ENCODE measurements around the gene IL17B.

The IL17B gene, protein sequence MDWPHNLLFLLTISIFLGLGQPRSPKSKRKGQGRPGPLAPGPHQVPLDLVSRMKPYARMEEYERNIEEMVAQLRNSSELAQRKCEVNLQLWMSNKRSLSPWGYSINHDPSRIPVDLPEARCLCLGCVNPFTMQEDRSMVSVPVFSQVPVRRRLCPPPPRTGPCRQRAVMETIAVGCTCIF

DNA sequence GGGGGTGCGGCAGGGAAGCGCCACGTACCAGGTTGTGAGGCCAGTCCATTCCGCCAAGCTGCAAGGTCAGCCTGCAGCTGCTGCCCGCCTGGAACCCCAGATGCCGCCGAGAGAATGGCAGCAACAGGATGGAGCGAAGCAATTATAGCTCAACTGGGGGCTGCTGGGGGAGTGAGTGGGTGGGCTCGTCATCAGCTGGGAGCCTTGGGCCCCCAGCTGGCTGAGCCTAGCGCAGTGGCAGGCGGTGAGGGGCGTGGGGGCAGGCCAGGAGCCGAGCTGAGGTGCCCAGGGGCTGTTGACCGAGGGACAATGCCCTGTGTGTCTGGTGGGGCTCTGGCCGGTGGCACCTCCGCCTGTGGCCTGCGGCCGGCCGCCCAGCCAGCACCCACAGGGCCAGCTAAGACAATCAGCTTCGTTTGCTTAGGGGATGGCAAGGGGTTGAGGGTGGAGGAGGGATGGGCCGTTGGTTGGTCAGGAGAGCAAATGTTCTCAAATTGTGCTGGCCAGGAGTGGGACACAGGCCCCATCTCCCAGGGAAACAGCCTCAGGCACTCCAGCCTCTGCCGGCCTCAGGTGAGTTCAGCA, at the start of gene IL17B:
IL17B (minus strand) TSS at position 116 of the 585 bp plus-strand sequence; CDS start at position 49, 67 bp downstream.
- DNase-seq (ENCODE audit: low read depth in 2 of 2): no peak

DNA sequence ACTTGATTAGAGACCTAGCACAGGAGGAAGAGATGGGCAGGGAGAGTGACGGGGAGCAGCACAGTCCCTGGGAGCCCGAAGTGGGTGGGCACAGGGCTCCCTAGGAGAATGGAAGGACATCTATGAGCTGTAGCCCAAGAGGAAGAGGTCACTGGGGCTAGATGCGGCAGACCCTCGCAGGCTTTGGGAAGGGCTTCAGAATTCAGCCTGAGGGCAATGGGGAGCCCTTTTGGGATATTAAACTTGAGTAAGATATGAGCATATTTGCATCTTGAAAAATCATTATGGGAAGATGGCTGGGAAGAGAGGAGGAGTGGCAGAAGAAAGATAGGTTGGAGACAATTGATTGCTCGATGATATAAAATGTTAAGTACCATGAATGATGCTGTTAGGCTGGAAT, 48.9 kb upstream of the IL17B start:
- DNase-seq (ENCODE audit: low read depth in 2 of 2): no peak

DNA sequence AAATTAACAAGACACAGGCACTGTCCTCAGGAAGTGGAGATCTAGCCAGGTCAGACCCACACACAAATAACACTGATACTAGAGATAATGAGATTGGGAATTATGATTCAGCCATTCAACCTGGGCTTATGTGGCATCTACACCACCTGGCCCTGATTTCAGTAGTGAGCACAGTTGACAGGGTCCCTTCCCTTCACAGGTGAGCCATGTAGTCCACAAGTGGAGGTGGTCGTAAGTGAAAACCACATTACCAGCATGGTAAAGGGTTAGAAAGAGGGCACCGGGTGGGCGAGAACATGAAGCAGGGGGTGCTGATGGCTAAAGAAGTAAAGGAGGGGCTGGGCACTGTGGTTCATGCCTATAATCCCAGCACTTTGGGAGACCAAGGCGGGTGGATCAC, 48.3 kb upstream of the IL17B start:
- no peak for DNase-seq (ENCODE audit: low read depth in 2 of 2)

DNA sequence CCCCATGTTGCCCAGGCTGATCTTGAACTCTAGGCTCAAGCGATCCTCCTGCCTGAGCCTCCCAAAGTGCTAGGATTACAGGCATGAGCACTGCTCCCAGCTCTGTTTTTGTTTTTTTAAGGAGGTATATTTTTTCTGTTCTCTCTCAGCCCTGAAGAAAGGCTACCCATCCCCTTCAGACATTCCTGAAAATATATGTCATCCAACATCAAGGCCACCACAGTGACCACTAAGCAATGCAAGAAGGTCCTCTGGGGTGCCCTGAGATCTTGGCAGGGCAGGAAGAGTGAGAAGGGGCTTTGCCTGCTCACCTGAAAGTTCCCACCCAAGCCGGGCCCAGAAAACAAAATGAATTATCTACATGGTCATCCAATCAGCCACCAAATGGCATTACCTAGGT, 47.8 kb upstream of the IL17B start:
- DNase-seq (ENCODE audit: low read depth in 2 of 2): no peak

DNA sequence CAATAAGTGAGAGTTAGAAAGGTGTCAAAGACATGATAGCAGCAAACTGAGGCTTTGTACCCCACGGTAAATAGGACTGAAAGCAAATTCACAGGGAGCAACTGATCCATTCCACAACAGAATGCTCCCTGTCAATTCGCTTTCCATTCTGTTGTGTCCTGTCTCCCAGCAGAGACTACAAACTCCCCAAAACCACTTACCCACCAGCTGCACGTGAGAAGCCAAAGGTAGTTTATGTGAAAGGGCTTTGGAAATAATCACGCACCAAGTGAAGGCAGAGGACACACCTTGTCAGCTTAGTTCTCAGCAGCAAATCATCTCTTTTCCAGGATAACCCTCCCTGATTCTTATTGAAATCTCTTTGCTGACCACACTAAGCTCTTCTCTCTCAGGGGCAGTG, 46.6 kb upstream of the IL17B start:
- DNase-seq (ENCODE audit: low read depth in 2 of 2): no peak

DNA sequence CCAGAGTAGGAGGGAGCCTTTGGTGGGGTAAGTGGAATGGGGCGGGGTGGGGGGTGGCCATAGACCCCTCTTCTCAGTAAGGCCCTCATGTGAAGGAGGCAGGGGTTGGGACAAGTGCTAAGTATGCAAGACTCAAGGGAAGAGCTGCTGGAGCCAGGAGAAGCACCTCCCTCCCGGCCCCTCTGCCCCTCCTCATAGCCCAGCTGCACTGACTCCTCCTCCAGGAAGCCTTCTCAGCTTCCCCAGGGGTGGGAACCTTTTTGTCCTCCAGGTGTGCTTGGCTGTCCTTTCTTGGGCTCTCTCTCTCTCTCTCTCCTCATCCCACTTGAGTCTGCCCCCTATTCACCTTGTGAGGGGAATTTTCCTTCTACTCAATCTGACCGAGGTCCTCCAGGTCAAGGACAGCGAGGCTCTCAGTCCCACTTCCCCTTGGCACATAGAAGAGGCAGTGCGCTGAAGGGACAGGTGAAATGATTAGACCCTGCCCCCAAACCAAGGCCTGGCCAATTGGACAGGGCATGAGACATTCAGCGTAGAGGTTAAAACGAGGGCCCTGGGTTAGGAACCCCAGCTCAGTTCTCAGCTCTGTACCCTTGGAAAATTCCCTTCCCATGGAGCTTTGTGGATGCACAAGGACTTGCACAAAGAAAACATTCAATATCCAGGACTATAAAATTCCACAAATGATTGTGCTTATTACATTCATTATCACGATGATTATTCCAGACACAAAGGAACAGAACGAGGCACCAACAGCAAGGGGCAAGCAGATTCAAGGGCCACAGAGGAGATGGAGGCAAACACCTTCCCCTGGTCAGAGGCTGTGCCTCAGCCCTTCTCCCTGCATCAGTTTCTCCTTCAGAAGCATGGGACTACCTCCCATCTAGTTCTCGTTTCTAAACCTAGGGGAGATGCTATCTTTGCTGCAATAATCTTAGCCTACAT, 45.6 kb upstream of the IL17B start:
- no peak for DNase-seq (ENCODE audit: low read depth in 2 of 2)

DNA sequence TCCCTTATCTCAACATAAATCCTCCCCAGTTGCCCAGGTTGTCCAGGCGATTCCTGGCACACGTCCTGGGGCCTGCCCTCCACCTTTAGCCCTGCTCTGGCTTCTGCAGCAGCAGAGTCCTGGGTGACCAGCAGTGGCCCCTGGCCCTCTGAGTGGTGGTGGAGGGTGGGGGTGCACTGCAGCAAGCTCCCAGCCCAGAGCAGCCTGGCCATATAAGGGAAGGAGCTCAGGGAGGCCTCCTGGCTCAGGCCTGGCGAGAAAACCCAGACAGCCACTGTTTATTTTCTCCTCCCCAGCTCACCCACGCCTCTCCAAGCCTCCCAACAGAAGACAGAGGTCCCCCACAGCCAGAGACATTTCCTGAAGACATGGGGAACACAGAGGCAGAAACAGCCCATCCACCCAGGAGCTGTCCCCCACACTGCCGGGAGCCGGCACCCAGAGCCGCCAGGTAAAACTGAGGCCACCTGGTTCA, 44.7 kb upstream of the IL17B start:
- DNase-seq (ENCODE audit: low read depth in 2 of 2): no peak

DNA sequence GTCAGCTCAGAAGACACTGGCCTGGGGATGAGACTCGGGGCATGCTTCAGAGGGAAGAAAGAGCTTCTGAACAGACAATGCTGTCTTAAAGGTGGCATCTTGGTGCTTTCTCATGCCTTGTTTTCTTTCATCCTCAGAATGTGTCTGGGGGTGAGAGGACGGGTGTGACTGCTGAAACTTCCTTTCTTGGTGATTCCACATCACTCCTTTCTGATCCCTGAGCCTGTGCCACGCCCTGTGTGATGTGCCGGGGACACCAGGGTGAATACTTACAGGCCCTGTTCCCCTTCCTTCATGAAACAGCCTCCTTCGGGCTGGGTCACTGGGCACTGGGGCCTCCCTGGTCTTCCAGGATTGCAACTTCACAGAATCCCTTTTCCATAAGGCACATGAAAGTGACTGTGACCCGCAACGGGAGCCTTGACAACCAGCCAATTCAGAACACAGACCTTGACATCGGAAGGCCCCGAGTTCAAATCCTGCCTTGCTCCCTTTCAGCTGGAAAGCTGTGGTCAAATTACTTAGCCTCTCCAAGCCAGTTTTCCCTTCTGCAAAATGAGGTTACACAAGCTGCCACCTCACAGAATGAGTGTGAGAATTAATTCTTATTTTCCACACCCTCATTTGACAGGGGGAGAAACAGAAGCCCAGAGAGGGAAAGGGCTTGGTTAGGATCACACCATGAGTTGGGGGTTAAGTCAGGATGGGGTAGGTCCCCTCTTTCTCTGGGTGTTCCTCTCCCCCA, 44.1 kb upstream of the IL17B start:
- DNase-seq (ENCODE audit: low read depth in 2 of 2): no peak

DNA sequence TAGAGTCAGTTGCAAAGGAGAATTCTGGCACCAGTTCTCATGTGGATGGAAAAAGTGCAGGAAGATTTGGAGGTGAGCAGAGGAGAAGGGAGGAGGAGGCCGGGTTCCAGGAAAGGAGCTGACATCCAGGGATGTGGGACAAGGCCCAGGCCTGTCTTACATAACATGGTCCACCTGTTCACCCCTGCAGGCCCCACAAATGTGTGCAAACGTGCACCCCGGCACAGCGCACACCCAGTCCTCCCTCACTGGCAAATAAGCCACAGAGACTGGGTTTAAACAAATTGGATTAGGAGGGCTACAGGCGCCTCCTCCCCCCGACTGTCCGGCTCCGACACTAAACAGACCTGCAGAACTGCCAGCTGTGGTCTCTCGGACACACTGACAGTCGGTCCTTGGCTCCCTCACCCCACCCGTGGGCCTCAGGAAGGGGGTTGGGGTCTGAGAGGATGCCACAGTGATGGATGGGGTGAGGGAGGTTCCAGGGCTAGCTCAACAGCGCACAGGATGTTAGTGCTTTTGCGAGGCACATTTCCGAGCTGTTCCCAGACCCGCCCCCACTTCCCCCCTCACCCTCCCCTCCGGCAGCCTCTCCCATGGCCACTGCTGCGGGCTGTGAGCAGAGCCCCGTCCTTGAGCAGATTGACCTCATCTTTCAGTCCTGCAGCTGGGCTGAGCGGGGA, 43.4 kb upstream of the IL17B start:
- no peak for DNase-seq (ENCODE audit: low read depth in 2 of 2)

DNA sequence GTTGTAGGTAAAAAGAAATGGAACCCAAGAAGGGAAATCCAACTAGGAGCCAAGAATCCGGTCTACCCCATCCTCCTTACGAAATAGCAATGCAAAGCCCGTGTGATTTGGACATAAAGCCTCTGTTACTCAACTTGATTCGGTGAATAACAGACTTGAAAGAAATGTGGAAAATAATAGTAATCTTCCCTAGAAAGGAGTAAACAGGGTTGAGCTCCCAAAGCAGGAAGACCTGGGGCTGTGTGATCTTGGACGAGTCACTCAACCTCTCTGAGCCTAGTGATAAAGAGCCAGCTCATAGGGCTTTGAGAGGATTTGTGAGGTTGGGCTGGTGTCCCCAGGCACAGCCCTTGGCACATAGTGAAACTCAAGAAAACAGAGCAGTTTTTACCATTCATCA, 42.7 kb upstream of the IL17B start:
- DNase-seq (ENCODE audit: low read depth in 2 of 2): no peak

DNA sequence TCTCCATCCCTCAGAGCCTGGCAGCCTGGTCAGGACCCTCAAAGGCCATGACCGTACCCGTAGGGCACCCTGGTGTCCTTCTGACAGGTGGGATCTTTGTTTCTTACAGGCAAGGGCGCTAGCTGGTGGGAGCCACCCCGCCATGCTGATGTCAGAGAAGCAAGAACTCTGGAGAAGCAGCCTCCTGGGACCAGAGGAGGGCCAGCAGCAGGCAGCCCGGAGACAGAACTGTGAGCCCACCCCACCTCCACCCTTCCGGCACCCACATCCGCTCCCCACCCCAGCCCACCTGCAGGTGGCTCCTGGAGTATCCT, 42.2 kb upstream of the IL17B start:
- no peak for DNase-seq (ENCODE audit: low read depth in 2 of 2)

DNA sequence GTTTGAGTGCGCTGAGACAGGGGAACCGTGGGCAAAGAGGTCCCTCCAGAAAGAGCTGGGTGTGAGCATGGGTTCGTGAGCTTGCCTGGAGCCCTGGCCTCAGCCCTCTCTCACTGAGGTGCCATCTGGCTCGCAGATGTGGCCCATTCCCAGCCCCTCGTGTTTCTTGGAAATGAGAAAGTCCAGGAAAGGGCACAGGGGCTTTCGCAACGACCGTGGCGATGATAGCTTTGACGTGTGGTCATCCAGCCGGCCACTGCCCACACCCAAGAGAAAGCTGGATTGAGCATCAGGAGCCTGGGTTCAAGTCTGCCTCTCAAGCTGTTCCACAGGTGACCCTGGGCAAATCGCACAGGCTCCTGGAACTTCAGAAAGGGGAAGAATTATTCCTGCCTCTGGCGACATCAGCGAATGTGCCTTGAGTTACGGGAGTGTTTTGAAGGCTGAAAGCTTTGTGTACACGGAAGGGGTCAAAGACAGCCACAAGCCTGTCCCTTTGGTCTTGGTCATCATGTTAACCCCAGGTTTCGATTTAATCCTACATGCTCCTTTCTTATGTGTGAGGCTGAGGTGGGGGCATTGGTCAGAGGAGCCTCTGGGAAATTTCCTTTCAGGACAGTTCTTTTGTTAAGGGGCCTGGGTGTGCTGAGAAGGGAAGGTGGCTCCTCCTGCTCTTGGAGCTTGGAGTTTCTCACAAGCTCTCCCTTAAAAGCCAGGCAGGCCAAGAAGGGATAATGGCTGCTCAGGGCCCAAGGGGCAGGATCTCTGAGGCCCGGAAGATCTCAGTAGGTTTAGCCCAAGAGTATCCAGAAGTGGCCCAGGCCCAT, 41.7 kb upstream of the IL17B start:
- DNase-seq (ENCODE audit: low read depth in 2 of 2): no peak

DNA sequence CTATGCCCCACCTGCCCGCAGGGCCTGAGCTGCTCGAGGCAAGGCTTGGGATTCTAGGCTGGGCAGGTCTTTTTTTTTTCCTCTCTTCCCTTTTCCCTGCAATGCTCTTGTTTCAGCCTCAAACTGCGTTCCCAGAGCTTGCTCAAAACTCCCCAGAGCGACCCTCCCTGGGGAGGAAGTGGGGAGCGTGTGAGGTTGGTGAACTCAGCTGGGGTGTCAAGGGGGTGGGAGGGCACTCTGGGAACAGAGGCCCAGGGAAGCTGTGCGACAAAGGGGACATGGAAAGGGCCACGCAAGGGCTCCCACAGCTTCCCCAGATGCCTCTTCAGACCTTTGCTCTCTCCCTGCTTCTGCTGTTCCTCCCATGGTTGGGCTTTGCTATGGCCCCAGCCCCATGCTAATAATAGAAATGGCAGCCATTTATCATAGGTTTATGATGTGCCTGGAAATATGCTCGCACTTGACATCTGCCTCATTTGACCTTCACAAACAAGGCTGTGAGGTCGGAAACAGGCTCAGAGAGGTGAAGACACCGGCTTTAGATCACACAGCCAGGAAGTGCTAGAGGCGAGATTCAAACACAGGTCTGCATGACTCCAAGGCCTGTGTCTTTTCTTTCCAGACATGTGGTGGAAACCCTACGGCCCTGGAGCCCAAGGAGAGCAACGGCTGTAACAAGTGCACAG, 40.9 kb upstream of the IL17B start:
- DNase-seq (ENCODE audit: low read depth in 2 of 2): no peak

DNA sequence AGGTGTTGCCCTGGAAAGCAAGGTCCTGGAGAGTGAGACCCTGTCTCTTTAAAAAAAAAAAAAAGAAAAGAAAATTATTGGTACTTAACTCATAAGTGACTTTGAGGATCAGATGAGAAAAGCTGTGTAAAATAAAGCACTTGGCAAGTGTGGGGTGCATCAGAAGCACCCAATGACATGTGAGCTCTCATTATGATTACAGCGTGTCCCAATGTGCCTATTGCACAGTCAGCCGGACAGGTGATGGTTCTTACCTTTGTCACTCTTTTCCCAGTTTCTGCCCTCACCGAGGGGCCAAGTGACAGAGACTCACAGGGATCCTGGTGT, 40.4 kb upstream of the IL17B start:
- DNase-seq (ENCODE audit: low read depth in 2 of 2): no peak

DNA sequence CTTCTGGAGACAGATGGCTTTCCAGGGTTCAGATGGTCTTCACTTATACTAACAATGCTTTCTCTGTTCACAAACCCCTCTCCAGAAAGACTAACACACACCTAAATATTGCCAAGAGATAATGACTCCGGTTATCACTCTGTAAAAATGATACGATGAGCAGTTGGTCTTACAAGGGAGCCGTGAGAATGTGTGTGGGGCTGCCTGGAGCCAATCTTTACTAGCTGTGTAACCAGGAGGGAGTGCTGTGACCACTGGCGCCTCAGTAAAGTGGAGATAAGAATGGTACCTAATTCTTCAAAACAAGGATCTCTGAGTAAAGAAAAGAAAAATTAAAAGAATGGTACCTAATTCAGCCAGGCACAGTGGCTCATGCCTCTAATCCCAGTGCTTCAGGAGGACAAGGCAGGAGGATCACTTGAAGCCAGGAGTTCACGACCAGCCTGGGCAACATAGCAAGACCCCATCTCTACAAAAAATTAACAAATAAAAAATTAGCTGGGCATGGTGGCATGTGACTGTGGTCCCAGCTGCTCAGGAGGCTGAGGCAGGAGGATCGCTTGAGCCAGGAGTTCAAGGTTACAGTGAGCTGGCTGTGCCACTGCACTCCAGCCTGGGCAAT, 39.9 kb upstream of the IL17B start:
- no peak for DNase-seq (ENCODE audit: low read depth in 2 of 2)

DNA sequence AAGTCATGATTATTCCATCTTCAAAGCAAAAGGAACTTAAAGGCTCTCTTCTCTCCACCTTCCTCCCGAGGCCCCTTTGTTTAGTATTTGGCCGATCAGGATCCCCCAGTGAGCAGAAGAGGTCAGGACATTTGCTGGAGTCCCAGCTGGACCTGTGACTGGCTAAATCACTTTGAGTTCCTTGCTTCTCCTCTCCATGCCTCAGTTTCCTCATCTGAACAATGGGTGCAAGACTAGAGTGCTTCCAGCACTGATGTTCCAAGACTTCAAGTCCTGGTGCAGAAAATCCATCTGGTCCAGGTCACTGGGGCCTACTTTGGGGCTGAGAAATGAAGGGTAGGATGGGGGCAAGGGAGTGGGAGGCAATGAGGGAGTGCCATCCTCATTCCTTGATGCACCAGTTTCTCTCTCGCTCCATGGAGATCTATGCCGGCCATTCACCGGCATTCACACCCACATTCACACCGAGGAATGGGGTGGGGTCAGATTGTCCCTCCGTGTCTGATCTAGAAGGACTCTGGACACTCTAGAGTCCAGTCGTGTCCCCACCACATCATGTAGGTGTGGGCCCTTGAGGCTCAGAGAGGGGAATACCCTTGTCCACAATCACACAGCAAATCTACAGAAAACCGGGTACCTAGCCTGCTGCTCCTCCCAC, 38.7 kb upstream of the IL17B start:
- DNase-seq (ENCODE audit: low read depth in 2 of 2): no peak

DNA sequence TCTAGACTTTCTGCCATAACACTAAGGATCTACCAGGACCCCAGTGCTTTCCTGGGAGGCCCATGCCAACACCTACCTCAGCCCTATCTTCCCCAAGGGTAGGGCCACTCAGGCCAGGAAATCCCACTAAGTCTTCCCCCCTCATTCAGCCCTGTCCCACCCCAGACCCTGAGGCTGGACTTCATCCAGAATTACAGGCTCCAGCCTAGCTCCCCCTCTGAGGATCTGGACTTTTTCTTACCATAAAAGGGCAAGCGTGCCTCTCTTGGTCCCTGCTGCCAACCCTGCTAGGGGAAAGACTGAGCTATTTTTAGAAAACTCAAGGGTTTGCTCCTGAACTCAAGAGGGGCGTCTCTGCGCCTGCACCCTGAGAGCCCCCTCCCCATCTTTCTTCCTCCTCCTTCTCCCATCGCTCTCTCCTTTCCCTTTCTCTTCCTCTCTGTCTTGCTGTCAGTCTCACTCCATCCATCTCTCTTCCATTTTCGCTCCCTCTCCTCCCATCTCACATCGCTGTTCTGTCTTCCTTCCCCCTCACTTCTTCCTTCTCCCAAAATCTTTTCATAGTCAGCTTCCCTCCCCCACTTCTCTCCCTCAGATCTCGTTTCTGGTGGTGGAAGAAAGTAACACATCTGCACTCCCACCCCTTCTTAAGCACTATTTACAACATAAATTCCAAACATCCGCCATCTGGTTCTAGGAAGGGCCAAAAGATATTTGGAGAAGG, 38.1 kb upstream of the IL17B start:
- no peak for DNase-seq (ENCODE audit: low read depth in 2 of 2)

DNA sequence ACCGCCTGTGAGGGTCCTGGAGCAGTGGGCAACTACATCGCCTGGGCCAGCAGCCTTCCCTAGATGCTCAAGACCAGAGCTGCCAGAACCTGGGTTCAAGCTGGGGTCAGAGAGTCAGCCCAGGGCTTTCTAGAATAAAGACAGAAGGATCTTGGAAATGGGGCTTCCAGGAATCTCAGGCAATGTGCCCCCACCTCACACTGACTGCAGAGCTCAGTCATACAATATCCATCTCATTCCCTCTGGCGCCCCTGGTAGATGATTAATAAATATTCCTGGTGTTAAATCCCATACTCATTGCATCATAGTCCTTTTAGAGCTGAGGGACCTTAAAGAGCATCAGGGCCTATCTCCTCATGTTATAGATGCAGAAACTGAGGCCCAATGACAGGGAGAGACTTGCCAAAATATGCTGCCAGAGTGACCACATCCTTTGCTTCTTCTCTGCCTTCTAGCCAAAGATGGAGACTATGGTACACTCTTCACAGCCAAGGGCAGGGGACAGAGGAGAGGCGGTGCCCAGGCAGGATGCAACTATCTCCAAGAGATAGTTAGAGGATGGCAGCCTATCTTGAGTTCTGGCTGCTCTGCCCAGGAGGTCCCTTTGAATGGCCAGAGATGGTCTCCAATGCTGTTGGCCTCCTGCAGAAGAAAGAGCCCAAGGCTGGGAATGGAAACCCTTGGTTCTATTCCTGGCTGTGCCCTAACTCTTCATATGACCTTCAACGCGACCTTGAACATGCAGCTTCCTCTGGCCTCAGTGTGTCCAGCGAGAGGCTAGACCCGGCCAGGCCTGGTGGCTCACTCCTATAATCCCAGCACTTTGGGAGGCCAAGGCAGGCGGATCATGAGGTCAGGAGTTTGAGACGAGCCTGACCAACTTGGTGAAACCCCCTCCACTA, 36.2 kb upstream of the IL17B start:
- DNase-seq (ENCODE audit: low read depth in 2 of 2): no peak
